ENCODE data around the gene CACNA1C. TPM values are rescaled to one million over a fixed set of nuclear protein-coding genes. Genes with fewer than 3 reads are reported as not detected.

CACNA1C gene
- total and polyA plus RNA-seq, 2 of the 4 experiments (the other 2 are of a cell fraction): 1.6 to 2.6 TPM

DNA sequence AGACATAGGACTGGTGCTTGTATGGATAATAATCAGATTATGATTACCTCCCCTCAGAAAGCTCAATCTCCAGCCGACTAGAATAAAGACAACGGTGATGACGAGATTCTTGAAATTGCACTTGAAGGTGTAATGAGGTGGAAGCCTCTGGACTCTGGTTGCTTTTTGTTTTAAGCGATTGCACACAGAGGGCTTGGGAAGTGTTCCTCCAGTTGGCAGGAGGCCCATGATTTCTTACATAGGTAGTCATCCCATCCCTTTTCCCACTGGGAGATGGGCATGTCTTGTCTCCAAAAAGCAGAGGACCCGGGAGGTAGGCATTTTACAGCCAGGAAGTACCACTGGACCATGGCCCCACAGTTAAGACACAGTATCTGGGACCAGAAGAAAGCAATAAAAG lies 576.3 kb downstream of the CACNA1C start:
- no peak for ATAC-seq (ENCODE audit: low read depth)
- H3K4me1 ChIP-seq (ENCODE audit: control insufficient read depth, insufficient read depth, low read length): no peaks in the 10 kb centered on the region
- no peak overlapping the region for H3K9ac ChIP-seq (ENCODE audit: low read depth, low read length)
- no peak overlapping the region for H3K4me2 ChIP-seq (ENCODE audit: low read depth, low read length)
- no peak overlapping the region for H2AK5ac ChIP-seq (ENCODE audit: low read depth, low read length)
- no peak overlapping the region for H4K5ac ChIP-seq (ENCODE audit: low read depth, low read length)
- H2BK20ac ChIP-seq (ENCODE audit: low read depth, low read length): no peak overlapping the region
- H2BK120ac ChIP-seq (ENCODE audit: low read depth, low read length): no peak overlapping the region
- H3K14ac ChIP-seq (replicated peaks; ENCODE audit: low read depth, low read length): no peak overlapping the region
- no TSS peak for BruUV-seq (replicated peaks)
- dilution Hi-C loops (cut with HindIII; ENCODE audit: low sequenced_read_pairs, unreplicated experiment) (no loop called here), in situ Hi-C loops (cut with MboI; ENCODE audit: low sequenced_read_pairs) (no loop called here), intact Hi-C loops (cut with micrococcal nuclease) (no loop called here)
- no peak for TF ChIP-seq BHLHE40 (IDR thresholded peaks at IDR 0.05; ENCODE audit: low read depth, low read length)
- no peak for TF ChIP-seq CTCF (conservative IDR thresholded peaks at IDR 0.05; ENCODE audit: low read depth, low read length)
- TF ChIP-seq, protein P1, sequence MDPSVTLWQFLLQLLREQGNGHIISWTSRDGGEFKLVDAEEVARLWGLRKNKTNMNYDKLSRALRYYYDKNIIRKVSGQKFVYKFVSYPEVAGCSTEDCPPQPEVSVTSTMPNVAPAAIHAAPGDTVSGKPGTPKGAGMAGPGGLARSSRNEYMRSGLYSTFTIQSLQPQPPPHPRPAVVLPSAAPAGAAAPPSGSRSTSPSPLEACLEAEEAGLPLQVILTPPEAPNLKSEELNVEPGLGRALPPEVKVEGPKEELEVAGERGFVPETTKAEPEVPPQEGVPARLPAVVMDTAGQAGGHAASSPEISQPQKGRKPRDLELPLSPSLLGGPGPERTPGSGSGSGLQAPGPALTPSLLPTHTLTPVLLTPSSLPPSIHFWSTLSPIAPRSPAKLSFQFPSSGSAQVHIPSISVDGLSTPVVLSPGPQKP (IDR thresholded peaks at IDR 0.05; ENCODE audit: borderline replicate concordance, low read depth, low read length): no peak
- TF ChIP-seq POLR2A (IDR thresholded peaks at IDR 0.05; ENCODE audit: low read depth, low read length): no peak
- no peak for TF ChIP-seq NFE2L2 (IDR thresholded peaks at IDR 0.05; ENCODE audit: low read depth, low read length)
- TF ChIP-seq RAD21 (IDR thresholded peaks at IDR 0.05; ENCODE audit: low read length): no peak
- TF ChIP-seq CEBPB (IDR thresholded peaks at IDR 0.05; ENCODE audit: low read depth, low read length): no peak
- TF ChIP-seq MAZ (IDR thresholded peaks at IDR 0.05; ENCODE audit: borderline replicate concordance, low read depth, low read length): no peak
- no peak for TF ChIP-seq RFX5 (IDR thresholded peaks at IDR 0.05; ENCODE audit: low read depth, low read length)
- TF ChIP-seq MXI1 (IDR thresholded peaks at IDR 0.05; ENCODE audit: borderline replicate concordance, low read depth, low read length): no peak
- TF ChIP-seq CHD1 (IDR thresholded peaks at IDR 0.05; ENCODE audit: low read depth, low read length): no peak
- TF ChIP-seq FOS (IDR thresholded peaks at IDR 0.05; ENCODE audit: low read depth, low read length): no peak
- TF ChIP-seq SMC3 (IDR thresholded peaks at IDR 0.05; ENCODE audit: low read depth, low read length): no peak
- TF ChIP-seq, protein P2, sequence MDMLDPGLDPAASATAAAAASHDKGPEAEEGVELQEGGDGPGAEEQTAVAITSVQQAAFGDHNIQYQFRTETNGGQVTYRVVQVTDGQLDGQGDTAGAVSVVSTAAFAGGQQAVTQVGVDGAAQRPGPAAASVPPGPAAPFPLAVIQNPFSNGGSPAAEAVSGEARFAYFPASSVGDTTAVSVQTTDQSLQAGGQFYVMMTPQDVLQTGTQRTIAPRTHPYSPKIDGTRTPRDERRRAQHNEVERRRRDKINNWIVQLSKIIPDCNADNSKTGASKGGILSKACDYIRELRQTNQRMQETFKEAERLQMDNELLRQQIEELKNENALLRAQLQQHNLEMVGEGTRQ (IDR thresholded peaks at IDR 0.05; ENCODE audit: low read depth, low read length): no peak
- TF ChIP-seq RCOR1 (IDR thresholded peaks at IDR 0.05; ENCODE audit: insufficient replicate concordance, low read length): no peak
- no peak for TF ChIP-seq MAFK (IDR thresholded peaks at IDR 0.05; ENCODE audit: low read depth, low read length)
- WGBS, 2 experiments (ENCODE audit: extremely low coverage in 2 of 2, insufficient read length in 1 of 2): no CpG with 5 or more reads among the region's 5 CpGs
- H3K27me3 ChIP-seq (ENCODE audit: control insufficient read depth, insufficient read depth, low read length): no peaks in the 10 kb centered on the region; the same call in 1 of the 2 replicates
- H3K23ac ChIP-seq (ENCODE audit: low read depth, low read length): no peak overlapping the region
- no peak overlapping the region for H3K4ac ChIP-seq (ENCODE audit: low read depth, low read length)
- ChIA-PET CTCF (no interaction called here), POLR2A (ENCODE audit: unreplicated experiment) (no interaction called here)
- H3K27ac ChIP-seq (ENCODE audit: insufficient read depth, low read length): no peak overlapping the region
- H2AFZ ChIP-seq (replicated peaks; ENCODE audit: low read length, poor library complexity): no peak overlapping the region
- no peaks in the 10 kb centered on the region for H3K79me1 ChIP-seq (ENCODE audit: low read depth in 1 of 2, low read length in 2 of 2)
- H2BK5ac ChIP-seq (ENCODE audit: low read depth, low read length, poor library complexity, severe bottlenecking): no peak overlapping the region
- H2AK9ac ChIP-seq (replicated peaks; ENCODE audit: low read depth, low read length, poor library complexity): no peak overlapping the region
- H3K4me3 ChIP-seq (ENCODE audit: insufficient read depth, low read depth, low read length): no peak overlapping the region
- no peaks in the 10 kb centered on the region for H3K9me1 ChIP-seq (ENCODE audit: insufficient read depth, low read length)
- no peak overlapping the region for H4K91ac ChIP-seq (ENCODE audit: insufficient read depth, low read depth, low read length)
- peaks cover 3% of the 10 kb centered on the region; the same call in 1 of the 2 replicates for H3K36me3 ChIP-seq (ENCODE audit: control insufficient read depth, insufficient read depth, low read length)
- H4K20me1 ChIP-seq (ENCODE audit: insufficient read depth, low read length): no peaks in the 10 kb centered on the region
- no peak overlapping the region for H3K56ac ChIP-seq (ENCODE audit: extremely low read depth, insufficient read depth, low read length)
- DNase-seq: no peak
- H4K8ac ChIP-seq (ENCODE audit: low read depth in 2 of 2, low read length in 2 of 2): no peak overlapping the region
- H3K18ac ChIP-seq (ENCODE audit: low read depth, low read length): no peak overlapping the region
- no peaks in the 10 kb centered on the region for H3K9me3 ChIP-seq (ENCODE audit: control insufficient read depth, insufficient read depth, low read length)
- H2BK15ac ChIP-seq (ENCODE audit: low read depth, low read length): no peak overlapping the region

Data from IMR-90 (cell line).